Stomach smooth muscle (tissue), 2 donors: Measurements from ENCODE around the gene CCDC40.

Experiments
- H3K27ac ChIP-seq: one replicate; pipeline ENCODE4 v1.7.0; 2013; ENCODE audit warnings: mild to moderate bottlenecking, low read length, inconsistent platforms
- H3K27me3 ChIP-seq, 2 donors: one replicate each; pipeline ENCODE4 v1.7.0; 2013; ENCODE audit warnings: low read length in 2 of 2; ENCODE audit not compliant: insufficient read depth in 2 of 2, control insufficient read depth in 1 of 2
- H3K36me3 ChIP-seq, 2 donors: one replicate each; pipeline ENCODE4 v1.7.0; 2013; ENCODE audit warnings: low read length in 2 of 2; ENCODE audit not compliant: control insufficient read depth in 2 of 2, insufficient read depth in 2 of 2
- H3K4me1 ChIP-seq: one replicate; pipeline ENCODE4 v1.7.0; 2013; ENCODE audit warnings: low read length; ENCODE audit not compliant: control insufficient read depth, insufficient read depth
- H3K4me3 ChIP-seq, 2 donors: one replicate each; pipeline ENCODE4 v1.7.0; 2013; ENCODE audit warnings: low read length in 2 of 2
- H3K9ac ChIP-seq, 2 donors: one replicate each; pipeline ENCODE4 v1.7.0; 2013; ENCODE audit warnings: low read length in 2 of 2, mild to moderate bottlenecking in 1 of 2
- H3K9me3 ChIP-seq, 2 donors: one replicate each; pipeline ENCODE4 v1.7.0; 2013; ENCODE audit warnings: low read length in 2 of 2; ENCODE audit not compliant: control insufficient read depth in 2 of 2
- donor health status: healthy.
- donor health status: Pancreatic carcinoma.

The CCDC40 gene

GRCh38 chr17:80112471-80113032, 76.1 kb downstream of the CCDC40 start:
- no peaks in the 10 kb centered on the region for H3K27me3 ChIP-seq
- H3K36me3 ChIP-seq = peaks cover 0 to 4% of the 10 kb centered on the region in 2 donors
- H3K9ac ChIP-seq = no peak overlapping the region
- no peaks in the 10 kb centered on the region for H3K4me1 ChIP-seq
- H3K4me3 ChIP-seq = no peak overlapping the region
- no peak overlapping the region for H3K27ac ChIP-seq
- H3K9me3 ChIP-seq = no peaks in the 10 kb centered on the region

- peaks cover 0 to 4% of the 10 kb centered on the region in 2 donors for H3K36me3 ChIP-seq
- H3K9me3 ChIP-seq = no peaks in the 10 kb centered on the region
- no peaks in the 10 kb centered on the region for H3K4me1 ChIP-seq
- no peak overlapping the region for H3K4me3 ChIP-seq
- H3K27me3 ChIP-seq = no peaks in the 10 kb centered on the region
- no peak overlapping the region for H3K9ac ChIP-seq
- H3K27ac ChIP-seq = no peak overlapping the region
Observed at GRCh38 chr17:80113033-80113484, 76.6 kb downstream of the CCDC40 start.

GRCh38 chr17:80114758-80115157, 78.3 kb downstream of the CCDC40 start:
- peaks cover 0 to 3% of the 10 kb centered on the region in 2 donors for H3K36me3 ChIP-seq

GRCh38 chr17:80115159-80115558, 78.7 kb downstream of the CCDC40 start:
- Histone ChIP-seq H3K27me3 (no peaks in the 10 kb centered on the region), H3K27ac (no peak overlapping the region), H3K4me1 (no peaks in the 10 kb centered on the region), H3K9ac (no peak overlapping the region), H3K4me3 (no peak overlapping the region), H3K36me3 (peaks cover 0 to 3% of the 10 kb centered on the region in 2 donors), H3K9me3 (no peaks in the 10 kb centered on the region)

More at GRCh38 chr17:80114758-80115157, 78.3 kb downstream of the CCDC40 start:
- no peaks in the 10 kb centered on the region for H3K9me3 ChIP-seq
- no peaks in the 10 kb centered on the region for H3K27me3 ChIP-seq
- H3K27ac ChIP-seq = no peak overlapping the region
- no peaks in the 10 kb centered on the region for H3K4me1 ChIP-seq
- no peak overlapping the region for H3K4me3 ChIP-seq
- no peak overlapping the region for H3K9ac ChIP-seq

GRCh38 chr17:80116276-80116920, 80.0 kb downstream of the CCDC40 start:
- Histone ChIP-seq H3K4me3 (no peak overlapping the region), H3K9me3 (no peaks in the 10 kb centered on the region), H3K27me3 (no peaks in the 10 kb centered on the region), H3K9ac (no peak overlapping the region), H3K27ac (no peak overlapping the region), H3K4me1 (no peaks in the 10 kb centered on the region), H3K36me3 (peaks cover 0 to 3% of the 10 kb centered on the region in 2 donors)

GRCh38 chr17:80116921-80117380, 80.5 kb downstream of the CCDC40 start:
- Histone ChIP-seq H3K36me3 (peaks cover 0 to 3% of the 10 kb centered on the region in 2 donors), H3K9ac (no peak overlapping the region), H3K9me3 (no peaks in the 10 kb centered on the region), H3K4me1 (no peaks in the 10 kb centered on the region), H3K27me3 (no peaks in the 10 kb centered on the region), H3K27ac (no peak overlapping the region), H3K4me3 (no peak overlapping the region)

GRCh38 chr17:80117491-80118401, 81.3 kb downstream of the CCDC40 start:
- no peak overlapping the region for H3K27ac ChIP-seq
- H3K9ac ChIP-seq = no peak overlapping the region
- peaks cover 0 to 3% of the 10 kb centered on the region in 2 donors for H3K36me3 ChIP-seq
- no peaks in the 10 kb centered on the region for H3K4me1 ChIP-seq
- no peaks in the 10 kb centered on the region for H3K9me3 ChIP-seq
- no peak overlapping the region for H3K4me3 ChIP-seq
- H3K27me3 ChIP-seq = no peaks in the 10 kb centered on the region

GRCh38 chr17:80118601-80119270, 82.3 kb downstream of the CCDC40 start:
- Histone ChIP-seq H3K27me3 (no peaks in the 10 kb centered on the region), H3K27ac (no peak overlapping the region), H3K36me3 (peaks cover 0 to 3% of the 10 kb centered on the region in 2 donors), H3K4me1 (no peaks in the 10 kb centered on the region), H3K9ac (no peak overlapping the region), H3K4me3 (no peak overlapping the region), H3K9me3 (no peaks in the 10 kb centered on the region)

GRCh38 chr17:80119271-80119791, 82.9 kb downstream of the CCDC40 start:
- H3K4me1 ChIP-seq = no peaks in the 10 kb centered on the region
- H3K9me3 ChIP-seq = no peaks in the 10 kb centered on the region
- H3K4me3 ChIP-seq = no peak overlapping the region
- no peak overlapping the region for H3K27ac ChIP-seq
- no peak overlapping the region for H3K9ac ChIP-seq
- H3K27me3 ChIP-seq = peaks cover under 1 to 2% of the 10 kb centered on the region in 2 donors
- H3K36me3 ChIP-seq = peaks cover 0 to 3% of the 10 kb centered on the region in 2 donors

GRCh38 chr17:80119839-80120238, 83.4 kb downstream of the CCDC40 start:
- Histone ChIP-seq H3K4me3 (no peak overlapping the region), H3K27ac (no peak overlapping the region), H3K27me3 (peaks cover 3 to 5% of the 10 kb centered on the region in 2 donors), H3K9ac (no peak overlapping the region), H3K36me3 (peaks cover 0 to 3% of the 10 kb centered on the region in 2 donors), H3K4me1 (no peaks in the 10 kb centered on the region), H3K9me3 (no peaks in the 10 kb centered on the region)
